Upper lobe of right lung (tissue), 1 donor: Measurements from ENCODE around the gene CENPA. TPM values are rescaled to one million over a fixed set of nuclear protein-coding genes. Genes with fewer than 3 reads are reported as not detected.
A peak's percentile ranks its signal among the peaks of the same experiment; 100 is the strongest.

ENCODE experiments used
- ATAC-seq: fragments of 200-7000 bp; cut with Tn5 transposase; one replicate; pipeline ENCODE4 v1.9.1; 2020; ENCODE audit warnings: mild to moderate bottlenecking, moderate library complexity
- DNase-seq: peaks from one replicate; pipeline ENCODE4 v3.0.0-alpha.2; 2020
- H3K27ac ChIP-seq: fragments of 200-600 bp; one replicate; pipeline ENCODE4 v1.8.0; 2022
- H3K27me3 ChIP-seq: fragments of 200-600 bp; one replicate; pipeline ENCODE4 v1.8.0; 2022; ENCODE audit warnings: mild to moderate bottlenecking
- H3K36me3 ChIP-seq: fragments of 200-600 bp; one replicate; pipeline ENCODE4 v1.8.0; 2022
- H3K4me1 ChIP-seq: fragments of 200-600 bp; one replicate; pipeline ENCODE4 v1.8.0; 2022
- H3K4me3 ChIP-seq: fragments of 200-600 bp; one replicate; pipeline ENCODE4 v1.8.0; 2022; ENCODE audit warnings: mild to moderate bottlenecking
- H3K9me3 ChIP-seq: fragments of 200-600 bp; one replicate; pipeline ENCODE4 v1.8.0; 2022
- intact Hi-C: fragments of 100-400 bp; cut with DNase I; formaldehyde crosslinking; loops from one replicate; pipeline ENCODE4 v1.11.0; 2022
- long read RNA-seq: library from polyadenylated mRNA; unstranded; transcript quantifications from one replicate; pipeline ENCODE4 v2.0.0, GENCODE V29; 2021
- total RNA-seq: library from RNA; stranded (reverse); fragmentation: NEBNext Ultra II Directional; extraction: Animal tissue kit (Norgen Biotek cat#: 25700); gene quantifications from one replicate; pipeline ENCODE4 v1.2.1, GENCODE V29; 2021
- TF ChIP-seq, protein P1 (sequence below): fragments of 200-600 bp; IDR thresholded peaks from one replicate; pipeline ENCODE4 v1.8.0; 2022; ENCODE audit warnings: antibody characterized with exemption
- donor health status: DM: no; HTN: yes; CAD: no; lungs with severe emphysema.

Gene CENPA
- total RNA-seq, result 0.78 TPM
- long read RNA-seq, partial matches to known transcripts, result 0 of 4 reads
- long read RNA-seq, other reads (novel, unspliced or antisense), result 3 of 4 reads

DNA sequence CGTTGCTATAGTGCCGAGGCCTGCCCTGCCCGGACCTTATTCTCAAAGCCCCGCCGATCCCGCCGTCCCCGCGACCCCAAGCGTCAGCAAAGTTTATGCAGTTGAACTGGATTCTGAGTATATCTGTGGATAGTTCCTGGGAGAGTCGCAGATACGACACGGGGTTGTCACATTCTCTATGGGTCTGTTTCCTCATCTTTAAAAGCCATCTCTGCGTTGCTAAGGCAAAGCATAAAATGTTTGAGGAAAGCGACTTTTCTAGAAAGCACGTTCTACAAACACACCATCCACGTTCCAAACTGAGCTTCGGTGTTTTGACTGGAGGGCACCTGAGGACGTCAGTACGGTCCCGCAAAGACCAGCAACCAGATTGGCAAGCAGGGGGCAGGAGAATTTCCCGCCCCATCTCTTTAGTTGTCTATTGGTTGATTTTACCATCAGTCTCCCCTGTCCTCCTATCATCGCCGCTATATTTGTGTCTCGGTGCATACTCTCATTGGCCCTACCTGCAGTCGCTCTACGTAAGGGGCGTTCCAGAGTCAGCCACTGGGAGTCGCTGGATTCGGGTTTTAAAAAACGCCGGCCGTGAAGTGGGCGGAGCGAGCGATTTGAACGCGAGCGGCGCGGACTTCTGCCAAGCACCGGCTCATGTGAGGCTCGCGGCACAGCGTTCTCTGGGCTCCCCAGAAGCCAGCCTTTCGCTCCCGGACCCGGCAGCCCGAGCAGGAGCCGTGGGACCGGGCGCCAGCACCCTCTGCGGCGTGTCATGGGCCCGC lies at the start of gene CENPA:
TSS of gene CENPA (plus strand) at position 626 of the 776 bp plus-strand sequence. CDS start at position 767, 141 bp downstream.
- intact Hi-C loops, result no loop called here
- ATAC-seq, result peak; percentile 100
- H3K36me3 ChIP-seq, result peaks cover 6% of the 10 kb centered on the region
- TF ChIP-seq, protein P1, sequence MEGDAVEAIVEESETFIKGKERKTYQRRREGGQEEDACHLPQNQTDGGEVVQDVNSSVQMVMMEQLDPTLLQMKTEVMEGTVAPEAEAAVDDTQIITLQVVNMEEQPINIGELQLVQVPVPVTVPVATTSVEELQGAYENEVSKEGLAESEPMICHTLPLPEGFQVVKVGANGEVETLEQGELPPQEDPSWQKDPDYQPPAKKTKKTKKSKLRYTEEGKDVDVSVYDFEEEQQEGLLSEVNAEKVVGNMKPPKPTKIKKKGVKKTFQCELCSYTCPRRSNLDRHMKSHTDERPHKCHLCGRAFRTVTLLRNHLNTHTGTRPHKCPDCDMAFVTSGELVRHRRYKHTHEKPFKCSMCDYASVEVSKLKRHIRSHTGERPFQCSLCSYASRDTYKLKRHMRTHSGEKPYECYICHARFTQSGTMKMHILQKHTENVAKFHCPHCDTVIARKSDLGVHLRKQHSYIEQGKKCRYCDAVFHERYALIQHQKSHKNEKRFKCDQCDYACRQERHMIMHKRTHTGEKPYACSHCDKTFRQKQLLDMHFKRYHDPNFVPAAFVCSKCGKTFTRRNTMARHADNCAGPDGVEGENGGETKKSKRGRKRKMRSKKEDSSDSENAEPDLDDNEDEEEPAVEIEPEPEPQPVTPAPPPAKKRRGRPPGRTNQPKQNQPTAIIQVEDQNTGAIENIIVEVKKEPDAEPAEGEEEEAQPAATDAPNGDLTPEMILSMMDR, result peak; percentile 43
- H3K27ac ChIP-seq, result no peak within 1 kb of the TSS
- peaks cover 11% of the 10 kb centered on the region for H3K4me1 ChIP-seq
- DNase-seq, result peak; percentile 96
- H3K9me3 ChIP-seq, result no peaks in the 10 kb centered on the region
- no peaks in the 10 kb centered on the region for H3K27me3 ChIP-seq
- peak within 1 kb of the TSS; percentile 75 for H3K4me3 ChIP-seq

DNA sequence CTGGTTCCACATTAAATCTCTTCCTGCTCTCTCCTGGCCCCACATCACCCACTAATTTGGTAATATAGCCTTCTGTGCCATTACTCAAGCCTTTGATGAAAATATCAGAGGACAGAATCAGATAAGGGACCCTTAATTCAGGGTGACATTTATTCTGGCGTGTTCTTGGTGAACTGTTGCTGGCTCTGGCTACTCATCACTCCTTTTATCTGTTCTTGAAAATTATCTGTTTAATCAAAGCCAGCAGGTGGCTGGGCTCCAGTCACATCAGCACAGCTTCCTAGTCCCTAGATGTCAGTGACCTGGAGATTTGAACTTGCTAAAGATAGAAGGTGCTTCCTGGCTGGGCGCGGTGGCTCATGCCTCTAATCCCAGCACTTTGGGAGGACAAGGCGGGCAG lies 48.6 kb upstream of the CENPA start:
- Histone ChIP-seq H3K4me1 (peaks cover 7% of the 10 kb centered on the region), H3K9me3 (no peaks in the 10 kb centered on the region), H3K27me3 (no peaks in the 10 kb centered on the region), H3K36me3 (no peaks in the 10 kb centered on the region), H3K27ac (no peak overlapping the region), H3K4me3 (no peak overlapping the region)
- DNase-seq, result no peak
- TF ChIP-seq, protein P1, result no peak
- intact Hi-C loops, result no loop called here
- no peak for ATAC-seq

DNA sequence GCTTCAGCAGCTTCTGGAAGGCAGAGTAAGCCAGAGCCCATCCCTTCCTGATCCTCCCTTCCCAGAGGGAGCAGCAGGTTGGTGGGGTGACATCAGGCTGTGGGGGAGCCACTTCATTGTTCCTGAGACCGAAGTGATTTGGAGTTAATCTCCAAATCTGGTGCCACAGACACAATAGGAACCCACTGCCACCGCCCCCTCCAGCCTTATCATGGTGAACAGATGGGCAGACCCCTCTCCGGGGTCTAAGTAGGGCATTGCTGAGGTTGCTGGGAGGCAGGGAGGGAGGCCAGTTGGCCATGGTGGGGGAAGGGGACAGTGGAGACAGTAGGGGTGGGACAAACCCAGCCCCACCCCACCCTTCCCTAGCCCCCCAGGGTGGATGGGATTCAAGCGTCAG lies 47.4 kb upstream of the CENPA start:
- intact Hi-C loops, result no loop called here
- no peak for ATAC-seq
- Histone ChIP-seq H3K4me1 (peaks cover 7% of the 10 kb centered on the region), H3K27me3 (no peaks in the 10 kb centered on the region), H3K27ac (no peak overlapping the region), H3K4me3 (no peak overlapping the region), H3K9me3 (no peaks in the 10 kb centered on the region), H3K36me3 (no peaks in the 10 kb centered on the region)
- DNase-seq, result no peak
- TF ChIP-seq, protein P1, result no peak

DNA sequence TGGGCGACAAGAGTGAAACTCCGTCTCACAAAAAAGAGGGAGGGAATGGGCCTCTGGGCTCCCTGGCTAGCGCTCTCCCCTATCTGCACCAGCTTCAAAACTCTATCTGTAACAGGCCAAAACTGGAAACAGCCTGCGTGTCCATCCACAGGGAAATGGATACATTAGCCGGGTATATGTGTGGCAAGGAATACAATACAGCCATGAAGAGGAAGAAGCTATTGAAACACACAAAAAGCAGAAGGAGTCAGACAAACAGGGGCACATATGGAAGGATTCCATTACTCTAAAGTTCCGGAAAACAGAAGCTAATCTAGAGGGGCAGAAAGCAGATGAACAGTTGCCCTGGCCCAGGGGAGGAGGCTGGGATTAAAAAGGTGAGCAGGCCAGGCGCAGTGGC lies 46.3 kb upstream of the CENPA start:
- TF ChIP-seq, protein P1, result no peak
- H3K36me3 ChIP-seq, result no peaks in the 10 kb centered on the region
- no peaks in the 10 kb centered on the region for H3K27me3 ChIP-seq
- DNase-seq (no peak), ATAC-seq (no peak)
- H3K4me1 ChIP-seq, result peaks cover 7% of the 10 kb centered on the region
- H3K9me3 ChIP-seq, result no peaks in the 10 kb centered on the region
- intact Hi-C loops, result no loop called here
- H3K27ac ChIP-seq, result no peak overlapping the region
- H3K4me3 ChIP-seq, result no peak overlapping the region

DNA sequence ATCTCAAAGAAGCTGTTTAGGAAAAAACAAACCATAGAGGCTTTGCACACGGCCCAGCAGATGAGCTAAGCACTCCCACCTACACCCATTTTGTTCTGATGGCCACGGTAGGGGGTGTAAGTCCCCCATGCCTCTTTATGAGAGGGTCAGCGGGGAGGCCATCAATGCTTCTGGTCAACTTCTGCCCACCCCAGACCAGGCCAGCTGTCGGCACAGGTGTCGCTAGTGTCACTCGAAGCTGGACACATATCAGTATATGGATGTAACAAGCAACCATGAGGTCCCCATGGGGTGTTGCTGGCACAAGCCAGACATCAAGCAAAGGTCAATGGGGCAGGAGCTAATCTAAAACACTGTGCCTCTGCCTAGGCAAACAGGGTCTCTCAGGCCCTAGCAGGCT lies 45.5 kb upstream of the CENPA start:
- intact Hi-C loops, result loop anchor here (5.0 kb wide), 1 partner anchor 133 kb away; no protein-coding TSS in a partner anchor
- Histone ChIP-seq H3K4me3 (no peak overlapping the region), H3K36me3 (no peaks in the 10 kb centered on the region), H3K4me1 (peaks cover 7% of the 10 kb centered on the region), H3K9me3 (no peaks in the 10 kb centered on the region), H3K27me3 (no peaks in the 10 kb centered on the region), H3K27ac (no peak overlapping the region)
- DNase-seq (no peak), ATAC-seq (no peak)
- TF ChIP-seq, protein P1, result no peak
